Hepatocyte (in vitro differentiated cells): ENCODE measurements around the gene LAMP2.

Source experiments
- CTCF ChIP-seq: fragments of 200-600 bp; sonication (generic); IDR thresholded peaks from 2 replicates; pipeline ENCODE4 v1.5.1; 2016; ENCODE audit warnings: antibody characterized with exemption, mild to moderate bottlenecking; ENCODE audit not compliant: poor library complexity
- EZH2 ChIP-seq: fragments of 200-600 bp; sonication (generic); IDR thresholded peaks from 2 replicates; pipeline ENCODE4 v1.6.1; 2016; ENCODE audit warnings: antibody characterized with exemption, mild to moderate bottlenecking, borderline replicate concordance

DNA sequence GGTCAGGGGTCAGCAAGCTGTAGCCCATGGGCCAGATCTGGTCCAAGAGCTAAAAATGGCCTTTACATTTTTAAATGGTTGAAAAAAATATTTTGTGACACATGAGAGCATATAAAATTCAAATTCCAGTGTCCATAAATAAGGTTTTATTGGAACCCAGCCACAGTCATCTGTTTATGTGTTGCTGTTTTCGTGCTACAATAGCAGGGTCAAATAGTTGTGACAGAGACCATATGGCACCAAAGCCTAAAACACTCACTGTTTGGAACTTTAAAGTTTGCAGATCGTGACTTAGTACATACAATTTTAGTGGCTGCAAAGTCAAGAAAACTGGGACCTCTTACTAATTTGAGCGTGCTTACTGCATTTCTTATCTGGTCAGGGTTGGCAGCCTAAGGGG is 29.2 kb downstream of the LAMP2 start:
- no peak for TF ChIP-seq CTCF
- TF ChIP-seq EZH2: no peak
